Hepatic stellate cell (primary cell): ENCODE results near the gene WNT11.
"Not testable (repeated sequence)": the region's sequence is repeated elsewhere in the genome, so short reads cannot be mapped to it uniquely, and the experiment has no call there.

ENCODE experiments used
- DNase-seq: peaks from one replicate; pipeline ENCODE4 v3.0.0; 2011; ENCODE audit warnings: low spot score

Gene WNT11

DNA sequence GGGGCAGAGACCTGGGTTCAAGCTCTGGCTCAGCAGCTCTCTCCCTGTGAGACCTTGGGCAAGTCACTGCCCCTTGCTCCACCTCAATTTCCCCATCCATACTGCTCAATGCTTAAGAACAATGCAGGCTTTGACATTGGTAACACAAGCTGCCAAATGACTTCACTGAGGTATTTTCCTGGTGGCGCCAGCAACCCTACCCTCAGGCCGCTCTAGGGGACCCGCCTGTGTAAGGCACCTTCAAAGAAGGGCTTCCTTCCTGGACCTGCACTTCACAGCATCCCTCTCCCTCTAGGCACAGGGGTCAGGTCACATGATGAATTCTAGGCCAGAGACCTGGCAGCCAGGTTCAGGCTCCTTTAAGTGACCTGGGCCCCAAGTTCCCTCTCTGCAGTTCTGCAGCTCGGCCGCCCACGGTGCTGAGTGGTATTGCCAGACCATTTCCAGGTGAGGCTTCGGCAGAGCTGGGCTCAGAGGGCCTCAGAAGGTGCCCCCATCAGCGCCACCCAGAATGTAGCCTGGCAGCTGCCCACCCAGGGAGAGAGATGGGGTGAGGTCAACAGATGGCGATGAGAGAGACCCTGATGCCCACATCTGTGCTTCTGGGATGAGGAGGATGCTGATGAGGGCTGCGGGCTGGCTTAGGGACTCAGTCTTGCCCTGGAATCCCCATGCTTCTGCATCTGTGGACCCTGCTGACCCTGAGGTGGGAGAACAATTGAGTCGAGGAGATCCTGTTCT is 4.5 kb downstream of the WNT11 start:
- DNase-seq, result no peak

DNA sequence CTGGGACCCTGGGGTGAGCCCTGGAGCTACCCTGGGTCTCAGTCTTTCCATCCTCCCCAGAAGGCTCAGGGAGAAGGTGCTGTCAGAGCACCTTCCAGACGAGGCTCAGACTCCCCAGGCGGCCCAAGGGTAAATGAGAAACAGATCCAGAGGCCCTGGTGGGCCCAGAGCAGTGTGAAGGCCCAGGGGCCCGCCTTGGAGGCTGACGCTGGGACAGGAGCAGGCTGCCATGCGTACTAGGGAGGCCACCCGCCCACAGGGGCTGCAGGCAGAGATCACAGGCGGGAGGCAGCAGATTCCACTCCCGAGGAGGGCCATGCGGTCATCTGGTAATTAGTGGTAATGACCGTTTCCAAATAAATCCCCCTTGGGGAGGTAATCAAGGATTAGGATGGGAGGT is 5.2 kb downstream of the WNT11 start:
- DNase-seq, result no peak

DNA sequence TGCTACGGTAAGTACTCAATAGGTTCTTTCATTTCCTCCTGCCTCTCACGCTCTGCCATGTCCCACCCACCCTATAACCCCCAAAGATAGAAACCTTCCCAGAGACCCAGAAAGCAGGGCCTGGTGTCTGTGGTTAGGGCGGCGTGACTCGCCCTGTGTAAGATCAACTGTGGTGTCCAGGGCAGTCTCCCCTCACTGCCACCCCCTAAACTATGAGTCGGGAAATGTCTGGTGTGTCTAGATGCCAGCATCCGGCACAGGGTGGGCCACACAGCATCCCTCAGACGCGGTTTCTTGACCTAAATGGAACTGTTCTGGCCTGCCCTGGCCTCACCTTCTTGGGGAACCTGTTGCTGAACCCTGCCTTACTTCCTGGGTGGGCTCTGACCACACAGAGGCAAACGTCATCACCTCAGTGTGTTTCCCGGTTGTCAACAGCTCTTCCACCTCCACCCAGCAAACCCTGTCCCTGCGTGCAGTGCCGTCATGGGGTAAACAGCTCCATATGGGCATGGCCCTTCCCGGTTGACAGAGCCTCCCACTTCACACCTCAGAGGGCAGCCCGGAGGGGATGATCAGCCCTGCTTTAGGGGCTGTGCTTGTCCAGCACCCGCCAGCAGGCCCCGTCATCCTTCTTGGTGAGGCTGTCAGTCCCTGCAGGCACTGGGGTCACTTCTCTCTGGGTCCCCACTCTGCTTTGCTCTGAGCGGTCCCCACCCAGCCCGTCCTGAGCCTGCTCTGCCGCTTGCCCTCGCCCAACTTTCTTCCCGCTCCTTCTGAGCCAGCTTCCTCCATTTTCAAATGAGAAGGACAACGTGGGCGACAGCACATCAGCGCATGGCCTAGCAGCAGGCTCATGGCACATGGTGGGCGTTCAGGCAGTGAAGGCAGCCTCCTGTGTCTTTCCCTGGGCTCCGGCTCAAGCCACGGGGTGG is 6.0 kb downstream of the WNT11 start:
- no peak for DNase-seq

DNA sequence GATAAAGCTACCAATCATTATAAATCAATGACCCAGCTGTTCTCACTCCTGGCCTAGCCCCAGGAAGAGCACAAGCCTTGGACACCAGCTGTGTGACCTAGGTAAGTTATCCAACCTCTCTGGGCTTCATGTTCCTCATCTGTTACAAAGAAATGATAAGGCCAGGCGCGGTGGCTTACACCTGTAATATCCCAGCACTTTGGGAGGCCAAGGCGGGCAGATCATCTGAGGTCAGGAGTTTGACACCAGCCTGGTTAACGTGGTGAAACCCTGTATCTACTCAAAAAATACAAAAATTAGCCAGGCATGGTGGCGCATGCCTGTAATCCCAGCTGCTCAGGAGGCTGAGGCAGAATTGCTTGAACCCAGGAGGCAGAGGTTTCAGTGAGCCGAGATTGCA is 7.6 kb downstream of the WNT11 start:
- not testable (repeated sequence) for DNase-seq

DNA sequence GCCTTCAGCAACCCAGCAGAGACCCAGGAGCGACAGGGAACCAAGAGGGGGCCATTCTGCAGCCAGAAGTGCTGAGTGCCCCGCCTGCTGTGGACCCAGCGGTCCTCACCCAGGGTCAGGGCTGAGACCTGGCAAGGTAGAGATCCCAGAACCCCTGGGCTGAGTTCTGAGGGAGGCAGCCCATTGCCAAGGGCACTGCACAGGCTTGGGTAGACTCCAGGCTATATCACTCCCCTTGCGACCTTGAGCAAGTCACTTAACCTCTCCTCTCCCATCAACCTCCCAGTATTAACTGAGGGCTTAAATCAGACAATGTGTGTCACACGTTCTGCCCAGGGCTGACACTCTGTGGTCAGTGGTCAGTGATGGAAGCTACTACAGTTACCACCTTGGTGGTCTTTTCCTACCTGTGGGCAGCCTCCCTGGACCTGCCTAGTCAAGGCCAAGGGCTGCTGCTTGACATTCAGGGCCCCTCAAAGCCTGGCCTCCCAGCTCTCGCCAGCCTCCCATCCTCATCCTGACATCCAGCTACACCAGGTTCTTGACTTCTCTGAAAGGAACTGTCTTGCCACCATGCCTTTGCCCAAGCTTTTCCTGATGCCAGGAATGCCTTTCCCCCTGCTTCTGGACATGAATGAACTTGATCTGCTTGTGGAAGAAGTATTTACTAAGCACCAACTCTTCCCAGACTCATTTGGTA is 8.2 kb downstream of the WNT11 start:
- DNase-seq, result no peak

DNA sequence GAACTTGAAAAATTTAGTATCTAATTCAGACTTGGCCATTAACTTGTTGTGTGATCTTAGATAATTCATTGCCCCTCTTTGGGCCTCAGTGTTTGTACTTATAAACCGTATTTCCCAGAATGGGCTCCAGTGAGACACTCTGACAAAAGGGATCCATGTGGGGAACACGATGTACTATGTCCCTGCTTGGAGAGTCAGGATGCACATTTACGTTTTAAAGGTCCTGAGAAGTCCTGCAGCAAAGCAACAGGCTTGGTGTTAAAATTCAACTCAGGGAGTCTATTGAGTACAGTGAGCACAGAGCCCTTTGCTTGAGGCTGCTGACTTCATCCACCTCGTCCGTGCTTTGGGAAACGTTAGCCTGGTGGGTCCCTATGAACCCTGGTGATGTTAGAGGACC is 9.0 kb downstream of the WNT11 start:
- DNase-seq, result no peak

DNA sequence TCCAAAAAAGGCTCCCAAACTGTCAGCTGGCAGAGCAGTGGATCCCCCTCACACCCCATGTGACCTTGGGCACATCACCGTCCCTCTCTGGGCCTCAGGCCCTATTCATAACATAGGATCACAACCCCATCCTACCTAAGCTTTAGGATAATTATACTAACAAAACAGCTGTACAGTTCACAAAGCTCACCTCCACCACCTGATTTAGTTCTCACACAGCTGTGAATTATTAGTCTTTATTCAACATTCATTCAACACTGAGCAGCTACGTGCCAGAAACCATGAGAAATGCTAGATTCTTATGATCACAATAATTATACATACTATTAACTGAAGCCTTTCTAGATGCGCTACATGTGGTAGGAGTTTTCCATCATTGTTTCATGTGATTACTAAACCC is 9.5 kb downstream of the WNT11 start:
- DNase-seq, result no peak

DNA sequence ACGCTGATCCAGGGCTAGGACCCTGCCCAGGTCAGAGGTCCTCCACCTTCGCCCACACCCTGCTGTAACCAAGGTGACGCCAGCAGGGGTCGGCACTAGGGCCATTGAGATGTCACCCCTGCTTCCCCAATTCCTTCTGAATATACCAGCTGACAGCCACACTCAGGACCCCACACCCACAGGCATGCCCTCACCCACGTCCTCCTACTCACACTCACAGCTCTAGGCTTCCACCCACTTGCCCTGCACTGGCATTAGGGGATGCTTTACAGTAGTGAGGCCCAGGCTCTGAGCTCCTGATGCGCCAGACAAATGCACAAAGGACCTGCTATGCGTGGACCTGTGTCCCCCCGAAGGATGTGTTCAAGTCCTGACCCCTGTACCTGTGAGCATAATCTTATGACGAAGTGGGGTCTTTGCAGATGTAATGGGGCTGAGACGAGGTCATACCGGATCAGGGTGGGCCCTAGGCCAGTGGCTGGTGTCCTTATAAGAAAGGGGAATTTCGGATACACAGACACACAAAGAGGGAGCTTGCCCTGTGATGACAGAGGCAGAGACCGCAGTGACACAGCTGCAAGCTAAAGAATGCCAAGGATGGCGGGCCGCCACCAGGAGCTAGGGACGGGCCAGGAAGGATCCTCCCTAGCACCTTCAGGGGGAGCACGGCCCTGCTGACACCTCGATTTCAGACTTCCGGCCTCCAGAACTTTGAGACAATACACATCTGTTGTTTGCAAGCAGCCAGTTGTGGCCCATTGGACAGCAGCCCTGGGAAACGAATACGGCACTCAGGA is 11.2 kb downstream of the WNT11 start:
- no peak for DNase-seq

DNA sequence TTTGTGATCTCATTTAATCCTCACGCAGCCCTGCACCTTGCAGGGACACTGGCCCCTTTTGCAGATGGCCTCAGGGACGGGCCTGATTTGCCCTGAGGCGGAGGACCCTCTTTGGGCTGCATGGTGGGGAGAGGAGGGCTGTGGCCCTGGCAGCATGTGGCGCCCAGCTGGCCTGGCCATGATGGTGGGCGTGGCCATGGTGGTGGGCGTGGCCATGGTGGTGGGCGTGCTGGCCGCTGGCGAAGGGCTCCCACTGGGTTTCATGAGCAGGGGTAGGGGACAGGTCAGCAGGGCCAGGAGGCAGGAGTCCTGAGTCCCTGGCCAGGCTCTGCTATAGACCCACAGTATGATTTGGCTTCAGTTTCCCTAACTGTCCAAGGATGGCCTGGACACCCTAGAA is 13.1 kb downstream of the WNT11 start:
- no peak for DNase-seq

DNA sequence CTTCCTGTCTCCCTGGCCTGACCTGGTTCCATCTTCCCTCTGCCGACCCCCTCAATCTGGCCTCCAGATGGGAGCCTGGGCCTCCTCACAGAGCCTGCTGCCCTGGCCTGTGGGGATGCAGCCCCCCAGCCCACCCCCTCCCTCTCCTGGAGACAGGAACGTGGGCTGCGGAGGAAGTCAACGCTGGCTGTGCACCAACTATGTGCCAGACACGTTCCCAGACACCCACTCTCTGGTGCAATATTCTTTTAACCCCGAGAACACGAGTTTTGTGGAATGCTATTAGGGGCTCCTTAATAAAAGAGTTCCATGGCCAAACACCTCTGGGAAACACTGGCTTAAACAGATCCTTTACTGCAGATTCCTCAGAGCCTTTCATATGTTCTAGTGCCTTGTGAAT is 15.9 kb downstream of the WNT11 start:
- DNase-seq, result no peak

DNA sequence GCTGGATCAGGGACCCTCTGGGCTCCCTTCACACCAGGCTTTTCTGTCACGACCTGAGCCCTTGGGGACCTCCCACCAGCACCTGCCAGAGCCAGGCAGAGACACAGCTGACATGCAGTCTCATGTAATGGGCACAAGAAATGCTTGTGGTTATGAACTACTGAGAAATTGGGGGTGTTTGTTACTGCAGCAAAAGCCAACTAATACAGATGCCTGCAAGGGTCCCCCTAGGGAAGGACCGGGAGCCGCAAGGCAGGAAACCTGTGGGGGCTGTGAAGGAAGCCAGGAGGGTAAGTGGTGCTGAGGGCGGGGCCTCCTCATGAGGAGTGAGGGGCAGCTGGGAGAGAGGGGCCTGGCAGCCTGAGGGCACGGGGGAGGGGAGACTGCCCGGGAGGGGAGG is 16.6 kb downstream of the WNT11 start:
- DNase-seq, result no peak

DNA sequence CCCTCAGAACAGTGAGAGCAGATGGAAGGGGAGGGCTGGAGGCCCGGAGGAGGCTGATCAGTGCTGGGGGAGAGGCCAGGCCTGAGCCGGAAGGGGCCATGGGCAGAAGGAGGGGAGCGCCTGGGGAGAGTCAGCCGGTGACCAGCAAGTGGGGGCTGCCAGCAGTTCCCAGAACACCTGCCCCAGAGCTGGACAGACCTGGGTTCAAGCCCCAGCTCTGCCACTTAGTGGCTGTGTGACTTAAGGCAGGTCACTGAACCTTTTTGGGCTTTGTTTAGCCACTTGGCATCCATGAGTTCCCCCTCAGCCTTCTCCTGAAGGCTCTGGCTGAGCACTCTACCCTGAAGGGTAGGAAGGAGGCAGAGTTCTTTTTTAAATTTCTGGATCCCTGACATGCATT is 17.4 kb downstream of the WNT11 start:
- DNase-seq, result no peak

DNA sequence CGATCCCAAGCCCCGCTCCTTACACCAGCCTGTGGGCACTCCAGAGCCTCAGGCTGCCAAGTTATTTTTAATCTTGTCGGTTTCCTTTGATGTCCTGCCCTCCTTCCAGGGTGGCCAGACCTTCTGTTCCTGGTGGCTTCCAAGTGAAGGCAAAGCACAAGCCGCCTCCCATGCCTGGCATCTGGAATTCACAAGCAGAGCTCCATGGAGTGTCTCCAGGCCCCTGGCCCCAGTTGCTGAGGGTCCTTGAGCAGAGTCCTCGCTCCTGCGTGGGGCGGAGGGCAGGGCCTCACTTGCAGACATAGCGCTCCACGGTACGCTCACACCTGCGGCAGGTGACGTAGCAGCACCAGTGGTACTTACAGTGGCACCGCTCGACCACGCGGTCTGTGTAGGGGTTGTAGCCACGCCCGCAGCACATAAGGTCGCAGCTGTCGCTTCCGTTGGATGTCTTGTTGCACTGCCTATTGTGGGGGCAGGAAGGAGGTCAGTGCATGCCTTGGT is 19.5 kb downstream of the WNT11 start:
- no peak for DNase-seq

DNA sequence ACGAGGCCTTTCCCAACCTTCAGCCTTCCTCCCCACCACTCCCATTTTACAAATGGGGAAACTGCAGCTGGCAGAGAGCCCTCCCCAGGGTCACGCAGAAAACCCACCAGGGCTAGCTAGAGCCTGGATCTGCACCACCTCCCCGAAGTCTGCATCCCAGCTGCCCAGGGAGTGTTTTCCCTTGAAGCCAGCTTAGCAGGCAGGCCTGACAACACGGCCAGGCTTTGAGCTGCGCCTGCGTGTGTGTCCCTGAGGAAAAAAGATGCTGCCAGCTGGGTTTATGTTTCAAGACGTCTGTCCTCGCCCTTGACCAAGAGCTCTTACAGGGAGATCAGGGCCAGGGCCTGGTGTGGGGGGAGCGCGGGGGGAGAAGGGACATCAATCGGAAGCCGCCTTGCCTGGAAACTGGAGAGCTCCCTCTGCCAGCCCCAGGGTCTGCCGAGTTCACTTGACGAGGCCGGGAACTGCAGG is 20.3 kb downstream of the WNT11 start:
- peak; percentile 60 for DNase-seq

DNA sequence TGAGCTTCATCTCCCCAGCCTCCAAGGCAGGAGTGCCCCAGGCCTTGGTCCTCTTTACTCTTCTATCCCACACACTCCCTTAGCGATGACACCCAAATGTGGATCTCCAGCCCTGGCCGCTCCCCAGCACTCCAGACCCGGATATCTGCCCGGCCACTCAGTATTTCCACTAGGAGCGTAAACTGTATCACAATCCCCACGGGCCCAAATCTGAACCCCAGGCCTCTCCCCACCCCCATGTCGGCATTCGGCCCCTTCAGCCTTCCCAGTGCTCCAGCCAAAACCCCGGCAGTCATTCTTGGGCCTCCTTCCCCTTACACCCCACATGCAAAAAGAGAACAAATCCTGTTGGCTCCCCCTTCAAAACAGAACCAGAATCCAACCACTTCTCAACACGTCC is 20.8 kb downstream of the WNT11 start:
- no peak for DNase-seq

DNA sequence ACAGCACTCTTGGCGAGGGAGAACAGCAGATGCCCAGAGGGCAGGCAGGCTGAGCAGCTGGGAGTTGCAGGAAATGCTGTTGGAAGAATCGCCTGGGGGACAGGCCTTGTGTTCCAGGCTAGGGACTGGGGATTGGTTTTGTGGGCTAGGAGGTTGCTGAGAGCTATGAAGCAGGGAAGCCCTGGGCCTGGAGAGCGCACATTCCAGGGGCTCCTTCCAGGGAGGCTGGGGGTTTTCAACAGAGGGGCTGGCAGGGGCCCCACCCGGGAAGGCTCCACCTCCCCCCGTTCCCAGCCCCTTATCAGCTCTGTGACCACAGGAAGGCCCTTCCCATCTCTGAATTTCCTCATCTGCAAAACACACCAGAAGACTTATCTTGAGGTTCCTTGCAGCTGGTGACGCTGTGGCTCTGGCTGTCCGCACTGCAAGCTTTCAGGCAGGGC is 21.7 kb downstream of the WNT11 start:
- DNase-seq, result no peak

DNA sequence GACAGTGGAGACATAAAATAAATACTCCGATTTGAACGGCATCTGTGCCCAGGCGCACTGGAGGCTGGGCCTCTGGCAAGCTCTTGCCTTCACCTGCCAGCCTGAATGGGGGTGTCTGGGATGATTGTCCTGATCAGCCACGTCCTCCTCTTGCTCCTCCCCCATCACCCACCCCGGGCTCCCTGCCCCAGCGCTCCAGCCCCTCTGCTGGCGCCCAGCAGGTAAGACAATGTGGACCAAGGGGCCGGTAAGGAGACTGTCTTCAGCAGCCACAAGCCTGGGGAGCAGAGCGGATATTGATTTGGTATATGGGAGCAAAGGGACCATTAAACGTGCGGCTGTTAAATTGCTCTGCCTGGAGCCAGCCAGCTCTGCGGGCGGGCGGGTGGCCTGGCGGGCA is 24.9 kb downstream of the WNT11 start:
- DNase-seq, result no peak

DNA sequence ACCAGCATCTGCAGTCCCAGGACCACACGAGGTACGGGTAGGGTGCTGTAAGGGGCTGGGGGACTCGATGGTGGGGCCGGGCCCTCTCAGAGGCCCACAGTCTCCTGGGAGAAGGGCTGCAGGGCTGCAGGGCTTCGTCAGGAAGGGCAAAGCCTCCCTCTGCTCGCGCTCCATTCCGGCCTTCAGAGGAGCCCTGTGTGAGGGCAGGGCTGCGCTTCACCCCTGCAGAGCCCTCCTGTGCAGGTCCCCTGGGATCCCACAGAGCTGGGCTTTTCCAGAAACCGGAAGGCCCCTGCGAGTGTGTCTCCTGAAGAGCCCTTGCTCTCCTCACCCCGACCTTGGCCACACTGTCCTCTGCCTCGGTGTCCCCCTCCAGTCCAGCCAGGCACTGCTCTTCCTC is 27.2 kb downstream of the WNT11 start:
- no peak for DNase-seq

DNA sequence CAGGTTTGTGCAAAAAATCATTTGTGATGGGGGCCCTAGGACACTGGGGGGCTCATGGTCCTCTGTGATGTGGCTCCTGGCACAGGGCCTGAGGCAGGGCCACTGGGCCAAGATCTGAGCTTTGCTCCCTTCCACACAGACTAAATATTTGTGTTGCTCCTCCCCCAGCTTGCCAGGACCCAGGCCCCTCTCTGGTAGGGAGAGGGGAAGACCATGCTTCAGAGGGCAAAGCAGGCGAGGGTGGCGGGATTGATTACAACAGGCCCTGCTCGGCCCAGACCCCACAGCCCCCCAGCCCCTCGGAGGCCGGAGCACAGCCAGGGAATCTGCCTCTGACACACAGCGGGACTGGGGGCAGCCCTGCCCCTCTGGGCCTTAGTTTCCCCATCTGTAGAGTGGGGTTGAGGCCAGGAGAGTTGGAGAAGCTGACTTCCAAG is 29.0 kb downstream of the WNT11 start:
- no peak for DNase-seq

DNA sequence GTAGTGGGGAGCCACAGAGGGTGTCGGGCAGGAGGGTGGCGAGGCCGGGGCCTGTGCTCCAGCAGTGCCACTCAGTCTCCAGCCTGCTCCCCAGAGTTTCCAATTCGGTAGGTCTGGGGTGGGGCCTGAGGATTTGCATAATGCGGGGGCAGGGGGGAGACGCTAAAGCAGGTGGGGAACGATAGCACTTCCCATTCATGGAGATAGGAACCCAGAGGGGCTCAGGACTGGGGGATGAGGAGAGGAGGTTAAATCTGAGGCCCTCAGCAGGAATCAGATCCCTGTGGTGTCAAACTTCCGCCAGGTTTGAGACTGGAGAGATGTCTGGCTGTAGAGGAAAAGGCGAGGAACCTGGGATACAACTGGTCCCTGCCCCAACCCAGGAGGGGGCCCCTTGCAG is 29.8 kb downstream of the WNT11 start:
- no peak for DNase-seq

DNA sequence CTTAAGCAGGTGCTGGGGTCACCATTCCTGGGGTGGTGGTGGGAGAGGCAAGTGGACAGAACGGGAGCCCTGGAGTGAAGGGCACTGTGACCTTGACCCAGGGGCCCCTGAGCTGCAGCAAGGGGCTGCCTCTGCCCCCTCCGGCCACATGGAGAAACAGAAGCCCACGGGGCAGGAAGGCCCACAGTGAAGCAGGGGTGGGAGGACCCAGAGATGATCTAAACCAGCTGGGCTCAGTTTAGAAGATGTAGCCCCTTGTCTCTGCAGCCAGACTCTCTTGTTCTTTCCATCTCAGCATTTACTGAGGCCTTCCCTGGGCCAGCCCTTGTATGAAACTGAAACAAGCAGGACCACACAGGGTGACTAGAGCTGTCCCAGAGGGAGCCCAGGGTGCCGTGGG is 30.5 kb downstream of the WNT11 start:
- no peak for DNase-seq

DNA sequence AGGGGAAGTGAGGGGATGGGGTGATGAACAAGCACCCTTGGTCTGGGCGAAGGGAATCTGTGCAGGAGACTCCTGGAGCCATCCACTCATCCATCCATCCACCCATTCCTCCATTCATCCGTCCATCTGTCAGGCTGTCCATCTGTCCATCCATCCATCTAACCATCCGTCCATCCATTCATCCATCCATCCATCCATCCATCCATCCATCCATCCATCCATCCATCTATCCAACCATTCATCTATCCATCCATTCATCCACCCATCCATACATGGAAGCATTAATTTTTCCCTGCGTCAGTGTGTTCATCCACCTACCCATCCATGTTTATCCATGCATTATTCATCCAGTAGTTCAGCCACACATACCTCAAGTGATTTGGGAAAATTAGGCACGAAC is 32.0 kb downstream of the WNT11 start:
- DNase-seq, result no peak
